NK-92 treated with Interleukin-12 subunit alpha and Interleukin-12 subunit beta, amount 100 ng/mL, for 24 hours (cell line): ENCODE measurements around the gene NUDT3.
"Not testable (repeated sequence)": the region's sequence is repeated elsewhere in the genome, so short reads cannot be mapped to it uniquely, and the experiment has no call there.

Experiments used
- DNase-seq: peaks from one replicate; lab custom pipeline; 2025; lab: John Stamatoyannopoulos, UW

Gene NUDT3

GRCh38 chr6:34392497-34393190 lies at the start of gene NUDT3:
TSS of gene NUDT3 (minus strand) at chr6:34392669. CDS start at chr6:34392362, 307 bp downstream.
- DNase-seq, result peak; percentile 89

GRCh38 chr6:34441526-34441925 lies 49.1 kb upstream of the NUDT3 start:
- no peak for DNase-seq

- no peak for DNase-seq
Measured at GRCh38 chr6:34439442-34439841, 47.0 kb upstream of the NUDT3 start.

GRCh38 chr6:34438705-34439104 lies 46.2 kb upstream of the NUDT3 start:
- no peak for DNase-seq

- DNase-seq, result no peak
Measured at GRCh38 chr6:34437644-34437970, 45.1 kb upstream of the NUDT3 start.

GRCh38 chr6:34436803-34437643 lies 44.6 kb upstream of the NUDT3 start:
- DNase-seq, result no peak

GRCh38 chr6:34435916-34436315 lies 43.4 kb upstream of the NUDT3 start:
- DNase-seq, result no peak

GRCh38 chr6:34425498-34426410 lies 33.3 kb upstream of the NUDT3 start, which contains the start of gene RPS10:
TSS of gene RPS10 (minus strand) at chr6:34426069. CDS start at chr6:34425221, 848 bp downstream.
- DNase-seq, result peak; percentile 76

GRCh38 chr6:34425132-34425497 lies 32.6 kb upstream of the NUDT3 start:
- DNase-seq, result no peak

- DNase-seq, result no peak
Measured at GRCh38 chr6:34424200-34425131, 32.0 kb upstream of the NUDT3 start.

GRCh38 chr6:34423254-34423653 lies 30.8 kb upstream of the NUDT3 start:
- DNase-seq, result no peak

GRCh38 chr6:34418367-34418766 lies 25.9 kb upstream of the NUDT3 start:
- no peak for DNase-seq

- no peak for DNase-seq
Measured at GRCh38 chr6:34416877-34417371, 24.5 kb upstream of the NUDT3 start.

GRCh38 chr6:34414999-34415858 lies 22.8 kb upstream of the NUDT3 start:
- DNase-seq, result no peak

GRCh38 chr6:34412643-34413214 lies 20.3 kb upstream of the NUDT3 start:
- DNase-seq, result no peak

- no peak for DNase-seq
Measured at GRCh38 chr6:34412016-34412415, 19.5 kb upstream of the NUDT3 start.

- not testable (repeated sequence) for DNase-seq
Measured at GRCh38 chr6:34407915-34408314, 15.4 kb upstream of the NUDT3 start.

- no peak for DNase-seq
Measured at GRCh38 chr6:34396518-34396917, 4.0 kb upstream of the NUDT3 start.

GRCh38 chr6:34393966-34394305 lies 1.5 kb upstream of the NUDT3 start:
- no peak for DNase-seq
